Immature natural killer cell (primary cell): ENCODE results near the gene MX2. TPM values are rescaled to one million over a fixed set of nuclear protein-coding genes. Genes with fewer than 3 reads are reported as not detected.

ENCODE experiments used
- DNase-seq, 3 donors: peaks; one replicate each; pipeline ENCODE4 v3.0.0; 2022; ENCODE audit warnings: mixed read lengths in 1 of 3
- H3K27ac Mint-ChIP-seq, 6 donors: one replicate each; pipeline ENCODE4 v1.8.0; 2020; ENCODE audit warnings: mixed read lengths in 6 of 6, mild to moderate bottlenecking in 5 of 6, inconsistent platforms in 4 of 6, moderate library complexity in 3 of 6
- H3K27me3 Mint-ChIP-seq, 3 donors: one replicate each; pipeline ENCODE4 v1.8.0; 2020 to 2021; ENCODE audit warnings: low read depth in 3 of 3, mild to moderate bottlenecking in 3 of 3, mixed read lengths in 3 of 3, moderate library complexity in 3 of 3, inconsistent platforms in 1 of 3
- H3K36me3 Mint-ChIP-seq, 3 donors: one replicate each; pipeline ENCODE4 v1.8.0; 2020; ENCODE audit warnings: mixed read lengths in 3 of 3, inconsistent platforms in 2 of 3, mild to moderate bottlenecking in 2 of 3
- H3K4me1 Mint-ChIP-seq, 2 donors: one replicate each; pipeline ENCODE4 v1.8.0; 2020; ENCODE audit warnings: inconsistent platforms in 2 of 2, mild to moderate bottlenecking in 2 of 2, mixed read lengths in 2 of 2, moderate library complexity in 1 of 2
- H3K4me3 Mint-ChIP-seq, 5 donors: one replicate each; pipeline ENCODE4 v1.8.0; 2020; ENCODE audit warnings: mild to moderate bottlenecking in 5 of 5, mixed read lengths in 5 of 5, inconsistent platforms in 3 of 5, moderate library complexity in 3 of 5
- H3K9me3 Mint-ChIP-seq, 6 donors: one replicate each; pipeline ENCODE4 v1.8.0; 2020; ENCODE audit warnings: mild to moderate bottlenecking in 6 of 6, mixed read lengths in 6 of 6, inconsistent platforms in 4 of 6, moderate library complexity in 3 of 6
- polyA plus RNA-seq, 3 donors: library from polyadenylated mRNA; unstranded; fragments of 300-500 nt; fragmentation: Illumina TruSeq; gene quantifications; one replicate each; pipeline ENCODE4 v1.2.3, GENCODE V29; 2021

MX2 gene
- polyA plus RNA-seq, 3 donors from 2014 or later = 4.0 to 24.2 (median 11.1) TPM

- peaks cover 0 to 6% (median 4%) of the 10 kb centered on the region in 3 donors for H3K27me3 Mint-ChIP-seq
- no peak overlapping the region for H3K4me3 Mint-ChIP-seq
- DNase-seq = no peak
- H3K27ac Mint-ChIP-seq = no peak overlapping the region
- no peaks in the 10 kb centered on the region for H3K36me3 Mint-ChIP-seq
- H3K9me3 Mint-ChIP-seq = no peaks in the 10 kb centered on the region
- H3K4me1 Mint-ChIP-seq = no peaks in the 10 kb centered on the region
These were observed 36.5 kb upstream of the MX2 start for GRCh38 chr21:41325138-41325912.

- Mint-ChIP-seq H3K4me3 (no peak overlapping the region), H3K9me3 (no peaks in the 10 kb centered on the region), H3K36me3 (no peaks in the 10 kb centered on the region), H3K27ac (no peak overlapping the region), H3K4me1 (no peaks in the 10 kb centered on the region), H3K27me3 (peaks cover 2 to 6% (median 4%) of the 10 kb centered on the region in 3 donors)
- no peak for DNase-seq
These were observed 35.3 kb upstream of the MX2 start for GRCh38 chr21:41326414-41327080.

GRCh38 chr21:41327753-41328152, 34.1 kb upstream of the MX2 start:
- DNase-seq = no peak
- Mint-ChIP-seq H3K36me3 (no peaks in the 10 kb centered on the region), H3K27ac (no peak overlapping the region), H3K4me3 (no peak overlapping the region), H3K27me3 (peaks cover 2 to 3% (median 3%) of the 10 kb centered on the region in 3 donors), H3K4me1 (no peaks in the 10 kb centered on the region), H3K9me3 (peaks cover 0 to 2% (median 0%) of the 10 kb centered on the region in 6 donors)

- Mint-ChIP-seq H3K4me1 (no peaks in the 10 kb centered on the region), H3K9me3 (peaks cover 0 to 3% (median 2%) of the 10 kb centered on the region in 6 donors), H3K27ac (peak overlapping the region in 1 of 6 donors; percentile 23), H3K36me3 (peaks cover 0 to 2% (median 0%) of the 10 kb centered on the region in 3 donors), H3K4me3 (no peak overlapping the region), H3K27me3 (peaks cover 3 to 7% (median 5%) of the 10 kb centered on the region in 3 donors)
- no peak for DNase-seq
These were observed 32.9 kb upstream of the MX2 start for GRCh38 chr21:41328660-41329607.

- Mint-ChIP-seq H3K27me3 (peaks cover 3 to 6% (median 6%) of the 10 kb centered on the region in 3 donors), H3K4me1 (no peaks in the 10 kb centered on the region), H3K36me3 (peaks cover 0 to 3% (median 0%) of the 10 kb centered on the region in 3 donors), H3K9me3 (peaks cover 0 to 5% (median 2%) of the 10 kb centered on the region in 6 donors), H3K27ac (no peak overlapping the region), H3K4me3 (no peak overlapping the region)
- no peak for DNase-seq
These were observed 28.1 kb upstream of the MX2 start for GRCh38 chr21:41333752-41334151.

- Mint-ChIP-seq H3K36me3 (peaks cover 0 to 3% (median 0%) of the 10 kb centered on the region in 3 donors), H3K9me3 (peaks cover 0 to 5% (median 2%) of the 10 kb centered on the region in 6 donors), H3K4me1 (no peaks in the 10 kb centered on the region), H3K27ac (no peak overlapping the region), H3K4me3 (no peak overlapping the region), H3K27me3 (peaks cover 4 to 11% (median 5%) of the 10 kb centered on the region in 3 donors)
- no peak for DNase-seq
These were observed 24.3 kb upstream of the MX2 start for GRCh38 chr21:41337515-41337914.

GRCh38 chr21:41338455-41338854, 23.4 kb upstream of the MX2 start:
- Mint-ChIP-seq H3K36me3 (peaks cover 0 to 3% (median 3%) of the 10 kb centered on the region in 3 donors), H3K4me3 (no peak overlapping the region), H3K27ac (no peak overlapping the region), H3K9me3 (peaks cover 0 to 2% (median 2%) of the 10 kb centered on the region in 6 donors), H3K27me3 (peaks cover 2 to 10% (median 4%) of the 10 kb centered on the region in 3 donors), H3K4me1 (no peaks in the 10 kb centered on the region)
- DNase-seq = no peak

GRCh38 chr21:41342035-41342434, 19.8 kb upstream of the MX2 start:
- no peak overlapping the region for H3K4me3 Mint-ChIP-seq
- H3K9me3 Mint-ChIP-seq = no peaks in the 10 kb centered on the region
- DNase-seq = no peak
- no peak overlapping the region for H3K27ac Mint-ChIP-seq
- H3K4me1 Mint-ChIP-seq = no peaks in the 10 kb centered on the region
- H3K36me3 Mint-ChIP-seq = peaks cover 0 to 3% (median 0%) of the 10 kb centered on the region in 3 donors
- H3K27me3 Mint-ChIP-seq = peaks cover 0 to 16% (median 9%) of the 10 kb centered on the region in 3 donors

GRCh38 chr21:41344146-41344545, 17.7 kb upstream of the MX2 start:
- no peak for DNase-seq
- peaks cover 0 to 3% (median 0%) of the 10 kb centered on the region in 3 donors for H3K36me3 Mint-ChIP-seq
- no peak overlapping the region for H3K27ac Mint-ChIP-seq
- no peaks in the 10 kb centered on the region for H3K9me3 Mint-ChIP-seq
- H3K27me3 Mint-ChIP-seq = peaks cover 2 to 17% (median 9%) of the 10 kb centered on the region in 3 donors
- no peaks in the 10 kb centered on the region for H3K4me1 Mint-ChIP-seq
- H3K4me3 Mint-ChIP-seq = no peak overlapping the region

- H3K27me3 Mint-ChIP-seq = peaks cover 2 to 17% (median 9%) of the 10 kb centered on the region in 3 donors
These were observed 16.5 kb upstream of the MX2 start for GRCh38 chr21:41345356-41345755.

GRCh38 chr21:41345934-41346685, 15.7 kb upstream of the MX2 start:
- H3K4me1 Mint-ChIP-seq = no peaks in the 10 kb centered on the region

More at GRCh38 chr21:41345356-41345755, 16.5 kb upstream of the MX2 start:
- Mint-ChIP-seq H3K27ac (no peak overlapping the region), H3K4me1 (no peaks in the 10 kb centered on the region), H3K36me3 (peaks cover 0 to 3% (median 0%) of the 10 kb centered on the region in 3 donors), H3K9me3 (no peaks in the 10 kb centered on the region), H3K4me3 (no peak overlapping the region)
- DNase-seq = no peak

GRCh38 chr21:41346758-41347157, 15.1 kb upstream of the MX2 start:
- no peak overlapping the region for H3K27ac Mint-ChIP-seq
- no peak overlapping the region for H3K4me3 Mint-ChIP-seq
- H3K4me1 Mint-ChIP-seq = no peaks in the 10 kb centered on the region
- no peak for DNase-seq
- peaks cover 2 to 20% (median 9%) of the 10 kb centered on the region in 3 donors for H3K27me3 Mint-ChIP-seq
- no peaks in the 10 kb centered on the region for H3K9me3 Mint-ChIP-seq
- peaks cover 0 to 3% (median 0%) of the 10 kb centered on the region in 3 donors for H3K36me3 Mint-ChIP-seq

More at GRCh38 chr21:41345934-41346685, 15.7 kb upstream of the MX2 start:
- Mint-ChIP-seq H3K9me3 (no peaks in the 10 kb centered on the region), H3K27ac (no peak overlapping the region), H3K4me3 (no peak overlapping the region), H3K36me3 (peaks cover 0 to 3% (median 0%) of the 10 kb centered on the region in 3 donors), H3K27me3 (peaks cover 2 to 20% (median 9%) of the 10 kb centered on the region in 3 donors)
- no peak for DNase-seq

- peaks cover 2 to 16% (median 5%) of the 10 kb centered on the region in 3 donors for H3K27me3 Mint-ChIP-seq
- no peaks in the 10 kb centered on the region for H3K9me3 Mint-ChIP-seq
- no peaks in the 10 kb centered on the region for H3K36me3 Mint-ChIP-seq
- no peak overlapping the region for H3K4me3 Mint-ChIP-seq
- DNase-seq = no peak
- no peak overlapping the region for H3K27ac Mint-ChIP-seq
- H3K4me1 Mint-ChIP-seq = no peaks in the 10 kb centered on the region
These were observed 13.4 kb upstream of the MX2 start for GRCh38 chr21:41348434-41348833.
